Immature natural killer cell (primary cell): ENCODE data around the gene PAM16. TPM values are rescaled to one million over a fixed set of nuclear protein-coding genes. Genes with fewer than 3 reads are reported as not detected.

ENCODE experiments used
- DNase-seq, 3 donors: peaks; one replicate each; pipeline ENCODE4 v3.0.0; 2022; ENCODE audit warnings: mixed read lengths in 1 of 3
- H3K27ac Mint-ChIP-seq, 6 donors: one replicate each; pipeline ENCODE4 v1.8.0; 2020; ENCODE audit warnings: mixed read lengths in 6 of 6, mild to moderate bottlenecking in 5 of 6, inconsistent platforms in 4 of 6, moderate library complexity in 3 of 6
- H3K27me3 Mint-ChIP-seq, 3 donors: one replicate each; pipeline ENCODE4 v1.8.0; 2020 to 2021; ENCODE audit warnings: low read depth in 3 of 3, mild to moderate bottlenecking in 3 of 3, mixed read lengths in 3 of 3, moderate library complexity in 3 of 3, inconsistent platforms in 1 of 3
- H3K36me3 Mint-ChIP-seq, 3 donors: one replicate each; pipeline ENCODE4 v1.8.0; 2020; ENCODE audit warnings: mixed read lengths in 3 of 3, inconsistent platforms in 2 of 3, mild to moderate bottlenecking in 2 of 3
- H3K4me1 Mint-ChIP-seq, 2 donors: one replicate each; pipeline ENCODE4 v1.8.0; 2020; ENCODE audit warnings: inconsistent platforms in 2 of 2, mild to moderate bottlenecking in 2 of 2, mixed read lengths in 2 of 2, moderate library complexity in 1 of 2
- H3K4me3 Mint-ChIP-seq, 5 donors: one replicate each; pipeline ENCODE4 v1.8.0; 2020; ENCODE audit warnings: mild to moderate bottlenecking in 5 of 5, mixed read lengths in 5 of 5, inconsistent platforms in 3 of 5, moderate library complexity in 3 of 5
- H3K9me3 Mint-ChIP-seq, 6 donors: one replicate each; pipeline ENCODE4 v1.8.0; 2020; ENCODE audit warnings: mild to moderate bottlenecking in 6 of 6, mixed read lengths in 6 of 6, inconsistent platforms in 4 of 6, moderate library complexity in 3 of 6
- polyA plus RNA-seq, 3 donors: library from polyadenylated mRNA; unstranded; fragments of 300-500 nt; fragmentation: Illumina TruSeq; gene quantifications; one replicate each; pipeline ENCODE4 v1.2.3, GENCODE V29; 2021

The PAM16 gene
- polyA plus RNA-seq, 3 donors from 2014 or later: 32.9 to 61.6 (median 36.3) TPM

DNA sequence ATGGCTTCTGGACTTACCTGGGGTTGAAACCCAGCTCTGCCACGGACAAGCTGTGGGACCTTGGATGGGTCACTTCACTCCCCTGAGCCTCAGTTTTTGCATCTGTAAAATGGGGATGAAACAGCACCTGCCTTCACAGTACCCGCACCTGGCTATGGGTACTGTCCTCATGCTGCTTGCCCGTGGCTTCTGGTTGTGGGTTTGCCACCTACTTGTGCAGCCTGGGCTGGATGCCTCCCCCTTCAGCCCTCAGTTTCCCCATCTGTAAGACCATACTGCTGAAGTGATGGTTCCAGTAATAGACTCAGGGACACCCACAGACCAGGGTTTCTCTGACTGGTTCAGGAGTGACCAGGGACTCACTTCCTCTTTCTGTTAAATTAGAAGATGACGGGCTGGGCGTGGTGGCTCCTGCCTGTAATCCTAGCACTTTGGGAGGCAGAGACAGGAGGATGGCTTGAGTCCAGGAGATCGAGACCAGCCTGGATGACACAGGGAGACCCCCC lies 25.8 kb downstream of the PAM16 start:
- no peak for DNase-seq
- Mint-ChIP-seq H3K4me3 (peak overlapping the region in 1 of 5 donors; percentile 25), H3K9me3 (no peaks in the 10 kb centered on the region), H3K27me3 (peaks cover 0 to 2% (median 1%) of the 10 kb centered on the region in 3 donors), H3K4me1 (peaks cover 0 to 4% of the 10 kb centered on the region in 2 donors), H3K36me3 (no peaks in the 10 kb centered on the region), H3K27ac (no peak overlapping the region)

DNA sequence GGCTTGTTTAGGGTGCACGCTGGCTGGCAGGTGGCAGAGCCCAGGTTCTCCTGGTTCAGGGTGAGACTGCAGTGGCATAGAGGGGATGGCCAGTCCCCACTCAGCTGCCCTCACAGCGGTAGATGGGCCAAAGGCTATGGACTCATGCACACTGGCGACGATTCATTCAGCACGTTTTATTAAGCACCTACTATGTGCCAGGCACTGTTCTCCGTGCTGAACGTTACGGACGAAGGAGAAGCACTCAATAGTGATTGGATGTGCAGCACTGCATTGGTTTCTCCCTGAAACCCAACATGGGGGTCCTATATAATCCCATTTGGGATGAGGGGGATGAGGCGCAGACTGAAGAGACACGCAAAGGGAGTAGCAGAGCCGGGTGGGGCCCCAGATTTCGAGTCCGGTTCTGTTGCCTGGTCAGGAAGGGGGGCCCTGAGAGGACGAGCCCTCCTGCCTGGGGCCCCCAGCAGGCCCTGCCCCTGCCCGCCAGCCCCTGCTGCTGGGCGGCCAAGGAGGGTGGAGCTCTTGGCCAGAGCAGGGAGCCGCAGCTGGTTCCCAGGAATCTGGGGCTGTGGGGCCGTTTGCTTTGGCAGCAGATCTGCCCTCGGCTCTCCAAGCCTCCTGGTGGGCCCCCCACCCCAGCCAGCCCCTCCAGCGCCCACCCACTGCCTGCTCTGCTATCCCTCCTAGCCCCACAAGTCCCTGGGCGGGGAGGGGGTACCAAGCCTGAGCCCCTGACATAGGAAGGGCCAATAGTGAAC lies 26.4 kb downstream of the PAM16 start:
- Mint-ChIP-seq H3K9me3 (no peaks in the 10 kb centered on the region), H3K4me1 (peaks cover 0 to 3% of the 10 kb centered on the region in 2 donors), H3K36me3 (no peaks in the 10 kb centered on the region), H3K27ac (no peak overlapping the region), H3K27me3 (peaks cover 0 to 2% (median 1%) of the 10 kb centered on the region in 3 donors), H3K4me3 (no peak overlapping the region)
- DNase-seq: no peak

DNA sequence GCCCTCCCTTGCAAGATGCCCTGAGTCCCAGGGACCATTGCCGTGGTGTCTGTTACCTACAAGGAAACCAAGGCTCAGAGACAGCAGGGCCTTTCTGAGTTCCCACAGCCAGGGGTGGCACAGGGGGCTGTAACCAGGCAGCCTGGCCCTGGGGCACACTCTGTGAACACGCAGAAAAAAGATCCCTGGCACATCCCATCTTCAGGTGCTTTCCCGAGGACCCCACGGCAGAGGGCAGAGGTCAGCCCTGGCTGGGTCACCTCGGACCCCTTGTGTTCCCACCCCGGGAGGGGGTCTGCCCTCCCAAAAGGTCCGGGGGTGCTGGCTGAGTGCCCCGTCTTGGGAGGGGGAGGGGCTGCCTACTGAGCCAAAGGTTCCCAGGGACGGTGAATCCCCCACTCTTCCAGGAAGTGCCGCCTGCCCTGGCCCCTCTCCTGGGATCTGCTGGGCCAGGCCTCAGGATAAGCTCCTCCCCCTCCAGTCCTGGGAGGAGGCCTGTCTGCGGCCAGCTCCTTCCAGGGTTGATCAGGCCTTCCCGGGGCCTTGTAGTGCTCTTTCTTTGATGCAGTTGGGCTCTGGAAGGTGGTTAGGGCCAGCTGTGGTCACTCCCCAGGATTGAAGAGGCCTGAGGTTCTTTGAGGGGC lies 27.2 kb downstream of the PAM16 start:
- H3K27me3 Mint-ChIP-seq: peaks cover 0 to 3% (median 2%) of the 10 kb centered on the region in 3 donors
- H3K9me3 Mint-ChIP-seq: no peaks in the 10 kb centered on the region
- peaks cover 6 to 8% of the 10 kb centered on the region in 2 donors for H3K4me1 Mint-ChIP-seq
- no peak overlapping the region for H3K4me3 Mint-ChIP-seq
- no peak overlapping the region for H3K27ac Mint-ChIP-seq
- DNase-seq: no peak
- H3K36me3 Mint-ChIP-seq: no peaks in the 10 kb centered on the region

DNA sequence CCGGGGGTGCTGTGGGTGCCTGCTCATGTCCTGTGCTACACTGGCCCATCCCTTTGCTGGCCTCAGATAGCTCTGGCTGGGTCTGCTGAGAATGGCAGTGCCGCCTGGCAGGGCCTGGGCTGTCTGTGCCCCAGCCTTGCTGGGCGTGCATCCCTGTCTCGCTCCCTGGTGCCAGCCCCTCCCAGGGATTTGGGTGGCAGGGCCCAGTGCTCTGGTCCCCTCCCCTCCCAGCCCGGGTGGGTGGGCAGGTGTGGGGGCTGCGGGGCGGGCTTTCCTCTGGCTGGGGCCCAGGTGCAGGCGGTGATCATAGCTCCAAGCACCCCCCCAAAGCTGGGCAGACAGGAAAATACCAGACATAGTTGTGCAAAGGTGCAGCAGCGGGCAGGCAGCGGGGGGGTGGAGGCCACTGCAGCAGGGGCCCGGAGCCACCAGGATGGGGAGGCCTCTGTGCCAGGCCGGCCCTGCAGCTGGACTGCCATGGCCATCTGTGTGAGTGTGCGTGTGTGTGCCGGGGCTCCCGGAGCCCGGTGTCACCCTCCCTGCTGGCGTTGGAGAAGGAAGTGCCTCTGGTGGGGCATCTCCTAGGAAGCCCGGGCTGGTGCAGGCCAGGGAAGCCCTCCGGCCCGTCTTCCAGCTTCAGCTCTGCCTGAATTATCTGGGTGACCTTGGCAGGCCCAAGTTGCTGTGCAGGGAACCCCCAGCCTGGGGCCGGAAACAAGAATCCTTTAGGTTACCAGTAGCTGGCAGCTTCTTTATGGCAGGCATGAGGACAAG lies 27.9 kb downstream of the PAM16 start:
- Mint-ChIP-seq H3K36me3 (no peaks in the 10 kb centered on the region), H3K9me3 (no peaks in the 10 kb centered on the region), H3K4me3 (no peak overlapping the region), H3K27me3 (peaks cover 0 to 3% (median 2%) of the 10 kb centered on the region in 3 donors), H3K27ac (no peak overlapping the region), H3K4me1 (peaks cover 6% of the 10 kb centered on the region in 2 donors)
- no peak for DNase-seq

- H3K4me1 Mint-ChIP-seq: peaks cover 6% of the 10 kb centered on the region in 2 donors
- H3K36me3 Mint-ChIP-seq: no peaks in the 10 kb centered on the region
- no peak for DNase-seq
- H3K27me3 Mint-ChIP-seq: peaks cover 0 to 3% (median 2%) of the 10 kb centered on the region in 3 donors
- H3K9me3 Mint-ChIP-seq: no peaks in the 10 kb centered on the region
- H3K27ac Mint-ChIP-seq: no peak overlapping the region
- no peak overlapping the region for H3K4me3 Mint-ChIP-seq
Observed at GRCh38 chr16:4322121-4323052, 28.7 kb downstream of the PAM16 start.

DNA sequence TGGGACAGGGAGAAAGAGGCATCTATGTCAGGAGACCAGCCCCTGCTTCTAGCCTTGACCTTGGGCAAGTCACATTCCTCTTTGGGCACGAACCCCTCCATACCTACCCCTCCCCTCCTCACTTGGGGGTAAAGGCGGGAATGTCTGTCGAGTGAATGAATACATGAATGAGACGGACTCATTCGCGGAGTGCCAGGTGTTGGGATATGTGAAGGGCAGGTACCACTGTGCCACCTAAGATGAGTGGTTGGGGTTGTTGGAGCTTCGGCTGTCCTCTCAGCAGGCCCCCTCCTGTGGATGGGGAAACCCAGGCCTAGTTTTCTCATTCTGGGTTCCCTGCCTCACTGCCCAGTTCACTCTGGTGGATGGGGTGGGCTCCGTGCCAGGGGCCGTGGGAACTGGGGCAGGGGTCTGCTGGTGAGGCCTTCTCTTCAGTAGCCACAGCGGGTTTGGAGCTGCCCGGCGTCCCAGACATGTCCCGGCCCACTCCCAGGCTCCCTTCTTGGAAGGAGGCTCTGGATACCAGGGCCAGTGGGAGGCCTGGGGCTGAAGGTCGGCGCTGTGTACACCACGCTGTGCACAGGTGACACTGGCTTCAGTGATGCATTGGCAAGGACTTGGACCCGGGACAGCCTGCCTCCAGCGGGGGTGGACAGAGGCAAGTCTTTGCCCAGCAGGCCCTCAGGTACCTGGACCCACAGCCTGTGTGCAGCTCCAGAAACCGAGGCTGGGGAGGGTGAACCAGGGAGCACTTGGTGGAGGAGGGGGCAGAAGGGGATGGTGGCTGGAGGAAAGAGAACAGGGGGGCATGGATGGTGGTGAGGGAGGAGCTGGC lies 29.6 kb downstream of the PAM16 start:
- no peak overlapping the region for H3K4me3 Mint-ChIP-seq
- peaks cover 6% of the 10 kb centered on the region in 2 donors for H3K4me1 Mint-ChIP-seq
- H3K27me3 Mint-ChIP-seq: peaks cover 0 to 3% (median 2%) of the 10 kb centered on the region in 3 donors
- H3K36me3 Mint-ChIP-seq: no peaks in the 10 kb centered on the region
- no peak overlapping the region for H3K27ac Mint-ChIP-seq
- DNase-seq: no peak
- H3K9me3 Mint-ChIP-seq: no peaks in the 10 kb centered on the region

DNA sequence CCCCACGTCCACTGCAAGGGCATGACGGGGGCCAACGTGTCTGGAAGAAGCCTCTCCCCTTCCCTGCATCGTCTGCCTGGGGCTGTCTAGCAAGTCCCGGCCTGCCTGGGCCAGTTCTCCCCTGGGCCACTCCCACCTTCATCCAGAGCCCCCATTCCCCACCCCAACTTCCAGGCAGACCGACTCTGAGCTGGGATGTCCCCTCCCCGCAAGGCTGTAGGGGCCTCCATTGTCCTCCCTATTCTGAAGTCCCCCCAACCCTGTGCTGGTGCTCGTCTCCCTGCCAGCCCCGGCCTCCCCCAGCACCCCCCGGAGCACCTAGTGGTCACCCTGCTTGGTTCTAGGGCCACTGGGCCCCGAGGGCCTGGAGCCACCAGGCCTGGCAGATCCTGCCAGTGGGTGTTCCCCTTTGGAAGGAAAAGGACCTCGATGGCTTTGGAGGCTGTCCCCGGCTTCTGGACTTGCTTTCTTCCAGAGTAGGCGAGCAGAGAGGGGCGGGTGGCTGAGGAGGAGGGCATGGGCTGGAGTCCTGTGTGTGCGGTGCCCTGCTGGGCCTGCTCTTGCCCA lies 30.5 kb downstream of the PAM16 start:
- Mint-ChIP-seq H3K36me3 (no peaks in the 10 kb centered on the region), H3K9me3 (no peaks in the 10 kb centered on the region), H3K4me3 (no peak overlapping the region), H3K27me3 (peaks cover 0 to 2% (median 2%) of the 10 kb centered on the region in 3 donors), H3K27ac (no peak overlapping the region), H3K4me1 (peaks cover 6% of the 10 kb centered on the region in 2 donors)
- DNase-seq: no peak

- peaks cover 8 to 10% of the 10 kb centered on the region in 2 donors for H3K4me1 Mint-ChIP-seq
- peak overlapping the region in 2 of 5 donors; percentile 7 to 66 for H3K4me3 Mint-ChIP-seq
- peak in 2 of 3 donors; percentile 46 to 50 for DNase-seq
Observed at GRCh38 chr16:4319454-4320421, 31.4 kb downstream of the PAM16 start.

DNA sequence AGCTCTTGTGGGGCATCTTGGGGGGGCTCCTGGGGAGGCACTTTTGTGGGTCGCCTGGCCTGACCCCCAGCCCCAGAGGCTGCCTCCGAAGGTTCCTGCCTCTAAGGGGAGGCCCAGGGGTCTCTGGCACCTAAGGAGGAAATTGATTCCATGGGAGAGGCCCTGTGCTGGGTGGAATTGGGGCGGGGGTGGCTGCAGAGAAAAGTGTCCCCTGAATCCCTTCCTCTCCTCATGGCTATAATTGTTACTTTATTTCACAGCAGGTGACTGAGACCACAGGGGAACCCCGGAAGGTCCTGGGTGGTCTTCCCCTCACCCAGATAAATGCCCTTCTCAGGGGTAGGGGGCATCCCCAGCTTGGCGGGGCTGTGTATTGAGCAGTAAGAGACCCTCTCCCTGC lies 32.2 kb downstream of the PAM16 start:
- Mint-ChIP-seq H3K27ac (no peak overlapping the region), H3K27me3 (peaks cover 6 to 10% (median 9%) of the 10 kb centered on the region in 3 donors), H3K9me3 (peaks cover 0 to 2% (median 0%) of the 10 kb centered on the region in 6 donors), H3K36me3 (no peaks in the 10 kb centered on the region), H3K4me3 (peak overlapping the region in 1 of 5 donors; percentile 66), H3K4me1 (peaks cover 16 to 17% of the 10 kb centered on the region in 2 donors)
- DNase-seq: no peak

More at GRCh38 chr16:4319454-4320421, 31.4 kb downstream of the PAM16 start:
- Mint-ChIP-seq H3K27me3 (peaks cover under 1 to 4% (median 3%) of the 10 kb centered on the region in 3 donors), H3K36me3 (no peaks in the 10 kb centered on the region), H3K9me3 (no peaks in the 10 kb centered on the region), H3K27ac (no peak overlapping the region)

DNA sequence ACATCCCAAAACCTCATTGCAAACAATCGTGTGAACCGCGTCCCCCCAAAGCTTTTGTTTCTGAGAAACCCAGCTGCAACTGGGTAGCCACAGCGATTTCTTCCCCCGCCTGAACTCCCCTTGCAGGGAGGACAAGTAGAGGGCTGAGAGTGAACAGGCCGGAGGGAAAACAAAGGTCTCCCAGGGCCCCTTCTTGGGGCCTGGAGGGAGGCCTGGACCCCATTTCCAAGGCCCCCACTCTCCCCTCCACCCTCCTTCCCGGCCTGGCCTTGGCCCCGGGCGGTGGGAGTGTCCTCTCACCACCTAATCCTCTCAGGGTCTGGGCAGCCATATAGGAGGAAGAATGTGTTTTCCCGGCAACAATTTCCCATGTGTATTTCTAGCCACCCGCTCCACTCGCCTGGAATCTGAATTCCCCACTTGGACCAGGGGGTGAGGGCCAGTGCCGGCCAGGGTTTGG lies 32.6 kb downstream of the PAM16 start:
- Mint-ChIP-seq H3K36me3 (no peaks in the 10 kb centered on the region), H3K27me3 (peaks cover 8 to 10% (median 9%) of the 10 kb centered on the region in 3 donors), H3K4me1 (peaks cover 18 to 19% of the 10 kb centered on the region in 2 donors), H3K9me3 (peaks cover 0 to 2% (median 0%) of the 10 kb centered on the region in 6 donors), H3K4me3 (no peak overlapping the region), H3K27ac (no peak overlapping the region)
- DNase-seq: no peak
